ENCODE results near the gene ZNF865.
"Not testable (repeated sequence)": the region's sequence is repeated elsewhere in the genome, so short reads cannot be mapped to it uniquely, and the experiment has no call there.

ZNF865 gene

GRCh38 chr19:55605637-55606470 is at the start of gene ZNF865:
ZNF865 (plus strand) TSS chr19:55605647; CDS start chr19:55613619, 7,972 bp downstream.
- peak; percentile 69 for DNase-seq (ENCODE audit: low spot score)

- no peak for DNase-seq (ENCODE audit: low spot score)
Measured at GRCh38 chr19:55559684-55560083, 45.8 kb upstream of the ZNF865 start.

DNA sequence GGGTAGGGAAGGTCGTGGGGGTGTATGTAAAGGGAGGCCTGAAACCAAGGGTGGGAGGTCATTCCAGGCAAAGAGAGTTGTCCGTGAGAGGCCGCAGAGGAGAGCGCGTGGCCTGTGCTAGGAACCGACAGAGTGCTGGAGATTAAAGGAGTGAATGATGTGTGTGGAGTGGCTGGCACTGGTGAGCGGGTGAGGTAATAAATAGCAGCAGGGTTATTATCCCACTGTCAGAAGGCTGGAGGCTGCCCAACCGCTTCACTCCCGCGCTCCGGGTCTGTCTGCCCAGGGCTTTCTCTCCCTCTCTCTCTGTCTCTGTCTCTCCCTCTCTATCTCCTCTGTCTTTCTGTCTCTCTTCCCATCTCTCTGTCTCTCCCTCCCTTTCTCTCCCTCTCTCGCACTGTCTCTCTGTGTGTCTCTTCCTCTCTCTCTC is 42.2 kb upstream of the ZNF865 start:
- no peak for DNase-seq (ENCODE audit: low spot score)

- DNase-seq (ENCODE audit: low spot score) = no peak
Measured at GRCh38 chr19:55566823-55567222, 38.6 kb upstream of the ZNF865 start.

GRCh38 chr19:55567708-55568328 is 37.6 kb upstream of the ZNF865 start:
- DNase-seq (ENCODE audit: low spot score) = no peak

DNA sequence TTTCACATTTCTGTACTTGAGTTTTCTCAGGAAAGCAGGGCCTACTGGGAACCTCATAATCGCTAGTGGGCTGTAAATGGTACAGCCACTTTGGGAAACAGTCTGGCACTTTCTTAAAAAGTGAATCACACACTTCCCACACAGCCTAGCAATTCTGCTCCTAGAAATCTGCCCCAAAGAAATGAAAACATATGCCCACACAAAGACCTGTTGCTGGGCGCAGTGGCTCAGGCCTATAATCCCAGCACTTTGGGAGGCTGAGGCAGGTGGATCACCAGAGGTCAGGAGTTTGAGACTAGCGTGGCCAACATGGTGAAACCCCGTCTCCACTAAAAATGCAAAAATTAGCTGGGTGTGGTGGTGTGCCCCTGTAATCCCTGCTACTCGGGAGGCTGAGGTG is 36.0 kb upstream of the ZNF865 start:
- DNase-seq (ENCODE audit: low spot score) = not testable (repeated sequence)

DNA sequence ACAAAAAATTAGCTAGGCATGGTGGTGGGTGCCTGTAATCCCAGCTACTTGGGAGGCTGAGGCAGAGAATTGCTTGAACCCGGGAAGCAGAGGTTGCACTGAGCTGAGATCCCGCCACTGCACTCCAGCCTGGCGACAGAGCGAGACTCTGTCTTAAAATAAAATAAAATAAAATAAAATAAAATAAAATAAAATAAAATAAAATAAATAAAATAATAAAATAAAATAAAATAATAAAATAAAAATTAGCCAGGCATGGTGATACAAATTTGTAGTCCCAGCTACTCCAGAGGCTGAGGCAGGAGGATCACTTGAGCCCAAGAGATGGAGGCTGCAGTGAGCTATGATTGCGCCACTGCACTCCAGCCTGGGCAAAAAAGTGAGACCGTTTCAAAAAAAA is 31.5 kb upstream of the ZNF865 start:
- DNase-seq (ENCODE audit: low spot score) = not testable (repeated sequence)

DNA sequence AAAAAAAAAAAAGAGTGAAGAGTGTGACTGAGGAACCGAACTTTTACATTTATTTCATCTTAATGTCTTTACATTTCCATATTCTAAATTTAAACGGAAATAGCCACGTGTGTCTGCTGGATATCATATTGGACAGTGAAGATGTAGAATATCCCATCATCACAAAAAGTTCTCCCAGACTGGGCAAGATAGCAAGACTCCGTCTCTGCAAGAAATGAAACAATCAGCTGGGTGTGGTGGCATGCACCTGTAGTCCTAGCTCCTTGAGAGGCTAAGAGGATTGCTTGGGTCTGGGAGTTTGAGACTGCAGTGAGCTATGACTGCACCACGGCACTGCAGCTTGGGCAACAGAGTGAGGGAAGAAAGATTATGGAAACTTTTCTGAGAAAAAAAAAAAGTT is 28.7 kb upstream of the ZNF865 start:
- DNase-seq (ENCODE audit: low spot score) = no peak

DNA sequence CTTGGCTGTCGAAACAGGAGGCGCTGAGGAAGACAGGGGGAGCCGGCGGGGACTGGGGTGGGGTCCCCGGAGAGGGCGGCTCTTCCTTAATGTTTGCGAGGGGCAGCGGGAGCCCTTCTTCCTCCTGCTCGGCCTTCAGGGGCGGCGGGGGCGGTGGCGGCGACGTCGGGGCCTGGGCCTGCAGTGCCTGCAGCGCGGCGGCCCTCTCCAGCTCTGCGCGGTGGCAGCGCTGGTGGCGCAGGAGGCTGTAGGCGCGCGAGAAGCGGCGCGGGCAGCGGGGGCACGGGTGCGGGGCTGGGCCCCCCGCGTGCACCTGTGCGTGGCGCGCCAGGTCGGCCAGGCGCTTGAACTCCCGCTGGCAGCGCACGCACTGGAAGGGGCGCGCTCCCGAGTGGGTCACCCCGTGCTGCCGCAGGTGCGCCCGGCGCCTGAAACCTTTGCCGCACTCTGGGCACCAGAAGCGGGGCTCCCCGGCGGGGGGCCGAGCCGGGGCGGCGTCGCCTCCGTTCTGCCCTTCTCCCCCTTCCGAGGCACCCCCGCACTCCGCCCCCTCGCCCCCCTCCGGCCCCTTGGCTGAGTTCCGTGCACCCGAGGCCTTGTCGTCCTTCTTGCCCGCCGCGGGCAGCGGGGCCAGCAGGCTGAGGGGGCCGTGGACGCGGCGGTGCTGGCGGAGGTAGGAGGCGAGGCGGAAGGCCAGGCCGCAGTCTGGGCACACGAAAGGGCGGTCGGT is 27.3 kb upstream of the ZNF865 start:
- no peak for DNase-seq (ENCODE audit: low spot score)

DNA sequence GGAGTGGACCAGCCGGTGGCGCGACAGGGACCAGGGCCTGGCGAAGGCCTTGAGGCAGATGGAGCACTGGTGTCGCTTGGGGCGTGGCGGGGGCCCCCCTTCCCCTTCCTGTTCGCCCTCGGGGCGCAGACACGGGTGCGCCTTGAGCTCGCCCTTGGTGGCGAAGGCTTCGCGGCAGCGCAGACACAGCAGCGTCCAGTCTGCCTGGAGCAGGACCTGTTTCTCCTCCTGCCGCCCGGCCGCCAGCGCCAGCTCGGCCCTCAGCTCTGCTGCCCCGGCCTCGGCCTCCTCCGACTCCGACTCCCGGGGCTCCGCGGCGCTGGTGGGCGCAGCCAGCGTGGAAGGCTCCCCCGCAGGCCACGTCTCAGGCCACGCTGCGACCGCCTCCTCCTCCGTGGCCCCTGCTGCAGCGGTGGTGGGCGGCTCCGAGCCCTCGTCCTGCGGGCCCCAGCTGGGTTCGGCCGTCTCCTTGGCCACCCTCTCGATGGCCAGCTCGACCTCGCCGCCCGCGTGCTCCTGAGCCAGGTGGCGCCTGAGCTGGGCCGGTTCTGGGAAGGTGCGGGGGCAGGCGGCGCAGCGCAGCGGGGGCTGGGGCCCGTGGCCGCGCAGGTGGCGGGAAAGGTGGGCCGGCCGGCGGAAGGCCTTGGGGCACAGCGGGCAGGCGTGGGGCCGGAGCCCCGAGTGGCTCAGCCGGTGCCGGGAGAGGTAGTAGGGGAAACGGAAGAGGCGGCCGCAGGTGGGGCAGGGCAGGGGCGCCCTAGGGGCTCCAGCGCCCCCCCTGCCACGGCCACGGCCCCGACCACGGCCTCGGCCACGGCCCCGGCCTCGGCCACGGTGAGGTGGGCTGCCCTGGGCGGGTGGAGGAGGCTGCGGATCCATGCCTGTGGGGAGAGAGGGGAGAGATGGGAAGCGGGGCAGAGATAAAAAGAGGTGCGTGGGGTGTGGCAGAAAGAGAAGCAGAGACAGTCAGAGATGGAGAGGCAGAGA is 26.4 kb upstream of the ZNF865 start:
- DNase-seq (ENCODE audit: low spot score) = no peak

- no peak for DNase-seq (ENCODE audit: low spot score)
Measured at GRCh38 chr19:55579766-55580621, 25.5 kb upstream of the ZNF865 start.

- peak; percentile 68 for DNase-seq (ENCODE audit: low spot score)
Measured at GRCh38 chr19:55580628-55581144, 24.8 kb upstream of the ZNF865 start, which contains the start of gene ZNF579. ZNF579 (minus strand) TSS chr19:55580848; CDS start chr19:55579639, 1,209 bp downstream.

GRCh38 chr19:55581145-55581822 is 24.2 kb upstream of the ZNF865 start:
- no peak for DNase-seq (ENCODE audit: low spot score)

GRCh38 chr19:55581823-55582223 is 23.6 kb upstream of the ZNF865 start:
- no peak for DNase-seq (ENCODE audit: low spot score)

DNA sequence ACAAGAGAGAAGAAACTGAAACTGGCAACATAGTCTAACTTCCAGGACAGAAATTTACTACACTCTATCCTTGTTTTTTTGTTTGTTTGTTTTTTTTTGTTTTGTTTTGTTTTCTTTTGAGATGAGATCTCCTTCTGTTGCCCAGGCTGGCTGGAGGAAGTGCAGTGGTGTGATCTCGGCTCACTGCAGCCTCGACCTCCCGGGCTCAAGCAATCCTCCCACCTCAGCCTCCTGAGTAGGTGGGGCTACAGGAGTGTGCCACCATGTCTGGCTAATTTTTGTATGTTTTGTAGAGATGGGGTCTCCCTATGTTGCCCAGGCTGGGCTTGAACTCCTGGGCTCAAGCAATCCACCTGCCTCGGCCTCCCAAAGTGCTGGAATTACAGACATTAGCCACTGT is 23.2 kb upstream of the ZNF865 start:
- not testable (repeated sequence) for DNase-seq (ENCODE audit: low spot score)

DNA sequence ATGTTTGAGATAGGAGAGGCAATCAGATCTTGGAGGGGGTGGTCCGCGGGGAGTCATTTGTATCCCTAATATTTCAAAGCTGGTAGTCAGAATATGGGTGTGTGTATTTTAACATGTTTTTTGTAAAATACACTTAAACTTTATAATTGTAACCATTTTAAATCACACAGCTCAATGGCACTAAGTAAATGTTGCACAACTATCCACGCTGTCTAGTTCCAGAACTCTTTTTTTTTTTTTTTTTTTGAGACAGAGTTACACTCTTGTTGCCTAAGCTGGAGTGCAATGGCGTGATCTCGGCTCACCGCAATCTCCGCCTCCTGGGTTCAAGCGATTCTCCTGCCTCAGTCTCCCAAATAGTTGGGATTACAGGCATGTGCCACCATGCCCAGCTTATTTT is 21.6 kb upstream of the ZNF865 start:
- DNase-seq (ENCODE audit: low spot score) = not testable (repeated sequence)

GRCh38 chr19:55584871-55585270 is 20.6 kb upstream of the ZNF865 start:
- DNase-seq (ENCODE audit: low spot score) = no peak

DNA sequence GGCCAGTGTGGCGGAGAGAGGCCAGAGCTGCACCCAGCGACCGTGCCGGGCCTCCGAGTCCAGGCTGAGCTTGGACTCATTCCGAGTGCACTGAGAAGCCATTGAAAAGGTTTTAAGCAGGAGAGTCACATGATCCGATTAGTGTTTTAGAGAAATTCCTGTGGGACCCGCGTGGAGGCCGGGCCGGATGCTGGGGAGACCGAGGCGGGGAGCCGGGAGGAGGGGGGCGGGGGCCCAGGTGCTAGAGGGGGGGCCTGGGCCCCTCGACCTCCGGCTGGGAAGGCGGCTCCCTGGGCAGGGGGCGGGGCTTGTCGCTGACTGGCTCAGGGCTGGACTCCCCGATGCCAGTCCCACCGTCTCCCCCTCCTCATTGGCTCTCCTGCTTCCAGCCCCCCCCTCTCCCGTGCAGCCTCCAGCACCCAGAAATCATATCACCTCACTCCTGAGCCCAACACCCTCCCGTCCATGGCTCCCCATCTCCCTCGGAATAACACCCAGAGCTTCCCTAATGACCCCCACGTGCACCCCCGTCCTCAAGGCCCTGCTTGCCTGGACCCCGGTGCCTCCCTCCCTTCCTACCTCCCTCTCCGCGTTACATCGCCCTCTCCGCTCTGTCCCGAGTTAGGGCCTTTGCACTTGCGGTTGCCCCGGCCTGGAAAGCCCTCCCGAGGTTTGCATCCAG is 19.6 kb upstream of the ZNF865 start:
- peak; percentile 56 for DNase-seq (ENCODE audit: low spot score)
